HG02852 (cell line): ENCODE results near the gene SERBP1.
"Not testable (repeated sequence)": the region's sequence is repeated elsewhere in the genome, so short reads cannot be mapped to it uniquely, and the experiment has no call there.

Experiments used
- ATAC-seq: cut with Tn5 transposase; IDR thresholded peaks from one replicate; pipeline ENCODE4 v1.9.1; 2021; ENCODE audit warnings: mild to moderate bottlenecking, moderate library complexity; ENCODE audit not compliant: unreplicated experiment

The SERBP1 gene

GRCh38 chr1:67430358-67431155 lies at the start of gene SERBP1:
TSS of gene SERBP1 (minus strand) at chr1:67430402. CDS start at chr1:67430300, 102 bp downstream.
- ATAC-seq, result peak; percentile 81

GRCh38 chr1:67479146-67479891 lies 49.1 kb upstream of the SERBP1 start:
- no peak for ATAC-seq

- no peak for ATAC-seq
Measured at GRCh38 chr1:67476906-67477305, 46.7 kb upstream of the SERBP1 start.

GRCh38 chr1:67476006-67476482 lies 45.8 kb upstream of the SERBP1 start:
- ATAC-seq, result no peak

- ATAC-seq, result no peak
Measured at GRCh38 chr1:67472056-67472455, 41.9 kb upstream of the SERBP1 start.

GRCh38 chr1:67469431-67469830 lies 39.2 kb upstream of the SERBP1 start:
- ATAC-seq, result no peak

- no peak for ATAC-seq
Measured at GRCh38 chr1:67468066-67468718, 38.0 kb upstream of the SERBP1 start.

GRCh38 chr1:67465375-67465774 lies 35.2 kb upstream of the SERBP1 start:
- no peak for ATAC-seq

GRCh38 chr1:67464746-67465145 lies 34.5 kb upstream of the SERBP1 start:
- no peak for ATAC-seq

GRCh38 chr1:67464058-67464457 lies 33.9 kb upstream of the SERBP1 start:
- no peak for ATAC-seq

GRCh38 chr1:67463298-67463955 lies 33.2 kb upstream of the SERBP1 start:
- ATAC-seq, result no peak

GRCh38 chr1:67460676-67461500 lies 30.7 kb upstream of the SERBP1 start:
- no peak for ATAC-seq

- no peak for ATAC-seq
Measured at GRCh38 chr1:67459068-67459467, 28.9 kb upstream of the SERBP1 start.

GRCh38 chr1:67458663-67459062 lies 28.5 kb upstream of the SERBP1 start:
- ATAC-seq, result no peak

GRCh38 chr1:67457247-67457646 lies 27.0 kb upstream of the SERBP1 start:
- ATAC-seq, result no peak

- no peak for ATAC-seq
Measured at GRCh38 chr1:67451815-67452214, 21.6 kb upstream of the SERBP1 start.

GRCh38 chr1:67451356-67451755 lies 21.2 kb upstream of the SERBP1 start:
- ATAC-seq, result no peak

- no peak for ATAC-seq
Measured at GRCh38 chr1:67446893-67447292, 16.7 kb upstream of the SERBP1 start.

- ATAC-seq, result not testable (repeated sequence)
Measured at GRCh38 chr1:67446014-67446413, 15.8 kb upstream of the SERBP1 start.

- ATAC-seq, result no peak
Measured at GRCh38 chr1:67441739-67442281, 11.6 kb upstream of the SERBP1 start.
